ENCODE data around the gene TMPRSS13. TPM values are rescaled to one million over a fixed set of nuclear protein-coding genes. Genes with fewer than 3 reads are reported as not detected.

TMPRSS13 gene
- total RNA-seq, 1 experiment from 2014 or later: 0.50 TPM

DNA sequence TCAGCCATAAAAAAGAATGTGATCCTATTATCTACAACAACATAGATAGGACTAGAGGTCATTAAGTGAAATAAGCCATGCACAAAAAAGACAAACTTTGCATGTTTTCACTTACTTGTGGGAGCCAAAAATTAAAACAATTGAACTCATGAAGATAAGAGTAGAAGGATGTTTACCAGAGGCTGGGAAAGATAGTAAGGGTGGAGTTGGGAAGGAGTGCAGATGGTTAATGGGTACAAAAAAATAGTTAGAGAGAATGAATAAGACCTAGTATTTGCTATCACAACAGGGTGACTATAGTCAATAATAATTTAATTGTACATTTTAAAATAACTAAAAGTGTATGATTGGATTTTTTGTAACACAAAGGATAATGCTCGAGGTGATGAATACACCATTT, 29.7 kb upstream of the TMPRSS13 start:
- no peak overlapping the region for H3K4ac ChIP-seq (ENCODE audit: low read depth, low read length)
- no peak overlapping the region for H2AK5ac ChIP-seq (ENCODE audit: insufficient read length, low read length)
- H2BK120ac ChIP-seq (ENCODE audit: low read depth, low read length, poor library complexity, severe bottlenecking): no peak overlapping the region
- no peaks in the 10 kb centered on the region for H3K4me1 ChIP-seq (ENCODE audit: insufficient read depth, low read length)
- H2AFZ ChIP-seq (ENCODE audit: low read length): no peak overlapping the region
- DNase-seq: no peak
- H3K9me3 ChIP-seq (ENCODE audit: control insufficient read depth, low read depth, low read length): no peaks in the 10 kb centered on the region
- no peak overlapping the region for H3T11ph ChIP-seq (ENCODE audit: low read length)
- no peaks in the 10 kb centered on the region for H3K79me2 ChIP-seq (ENCODE audit: insufficient read depth, low read length)
- no peak overlapping the region for H4K5ac ChIP-seq (ENCODE audit: insufficient read length, low read depth, low read length)
- Mint-ChIP-seq H3K4me1 (peaks cover 0 to 3% of the 10 kb centered on the region in 2 experiments; a peak in 2 of 4 replicates), H3K36me3 (ENCODE audit: insufficient read depth in 1 of 3, low read depth in 3 of 3) (no peaks in the 10 kb centered on the region), H3K27me3 (ENCODE audit: low read depth) (peaks cover 10% of the 10 kb centered on the region), H3K27ac (no peak overlapping the region), H3K4me3 (no peak overlapping the region), H3K9me3 (no peaks in the 10 kb centered on the region; a peak in 1 of 5 replicates)
- H3K23ac ChIP-seq (ENCODE audit: insufficient read length, low read depth, low read length): no peak overlapping the region
- no peak overlapping the region for H2BK20ac ChIP-seq (ENCODE audit: low read depth, low read length, poor library complexity, severe bottlenecking)
- H3K23me2 ChIP-seq (ENCODE audit: insufficient read length, low read depth, low read length, poor library complexity, severe bottlenecking): no peaks in the 10 kb centered on the region
- H3K9ac ChIP-seq (ENCODE audit: extremely low read depth, insufficient read length, low read length): no peak overlapping the region
- no peaks in the 10 kb centered on the region for H3K27me3 ChIP-seq (ENCODE audit: insufficient read depth, low read length)
- no peaks in the 10 kb centered on the region for H4K20me1 ChIP-seq (ENCODE audit: control insufficient read depth, insufficient read depth, insufficient read length)
- no peak for TF ChIP-seq CTCF (conservative IDR thresholded peaks at IDR 0.05)
- no peak overlapping the region for H3K27ac ChIP-seq (ENCODE audit: insufficient read length, low read depth, low read length)
- H3K14ac ChIP-seq (ENCODE audit: insufficient read depth, low read length): no peak overlapping the region
- no peak overlapping the region for H3K56ac ChIP-seq (ENCODE audit: insufficient read length, low read depth, low read length)
- no peak overlapping the region for H4K91ac ChIP-seq (ENCODE audit: insufficient read length, low read depth, low read length)
- H2BK12ac ChIP-seq (ENCODE audit: insufficient read length, low read depth, low read length): no peak overlapping the region
- WGBS (ENCODE audit: extremely low coverage, insufficient read length, low lambda C conversion rate): no CpG with 5 or more reads among the region's 1 CpG
- H4K8ac ChIP-seq (replicated peaks; ENCODE audit: insufficient read length, low read depth, low read length): no peak overlapping the region
- H3K4me2 ChIP-seq (ENCODE audit: insufficient read depth, insufficient read length, low read length): no peak overlapping the region
- no peak overlapping the region for H3K18ac ChIP-seq (ENCODE audit: insufficient read length, low read depth, low read length)
- H2BK5ac ChIP-seq (ENCODE audit: insufficient read length, low read length): no peak overlapping the region
- no peak overlapping the region for H2BK15ac ChIP-seq (ENCODE audit: low read depth, low read length)
- no peaks in the 10 kb centered on the region for H3K79me1 ChIP-seq (ENCODE audit: insufficient read depth, low read depth, low read length, poor library complexity, severe bottlenecking)
